ENCODE results near the gene TPD52L1. TPM values are rescaled to one million over a fixed set of nuclear protein-coding genes. Genes with fewer than 3 reads are reported as not detected.

TPD52L1 gene
- total and polyA plus RNA-seq, 2 donors (not counting 3 experiments of a cell fraction or from before 2014, with no cell fraction given), result 0.29 to 0.37 TPM

GRCh38 chr6:125294036-125294435 is 140.5 kb downstream of the TPD52L1 start:
- Histone ChIP-seq H3K4me2 (ENCODE audit: insufficient read depth, low read length) (no peak overlapping the region), H2AFZ (ENCODE audit: low read depth, low read length) (no peak overlapping the region), H3K9me1 (replicated peaks; ENCODE audit: control insufficient read depth, extremely low read depth, insufficient read depth, low read length) (no peaks in the 10 kb centered on the region), H3K27me3 (ENCODE audit: control insufficient read depth in 2 of 2, insufficient read depth in 2 of 2, low read length in 2 of 2) (no peaks in the 10 kb centered on the region), H3K4me1 (ENCODE audit: control insufficient read depth, extremely low read depth, insufficient read depth, low read length) (peaks cover 3% of the 10 kb centered on the region), H3K9ac (replicated peaks; ENCODE audit: extremely low read depth, insufficient read depth, low read length) (no peak overlapping the region), H3K27ac (ENCODE audit: insufficient read depth, low read depth, low read length) (no peak overlapping the region), H3K4me3 (replicated peaks in 1 of 3; ENCODE audit: insufficient read depth in 1 of 3, low read depth in 1 of 3, low read length in 3 of 3) (no peak overlapping the region), H3K79me2 (ENCODE audit: control insufficient read depth, insufficient read depth, low read length) (no peaks in the 10 kb centered on the region), H4K20me1 (replicated peaks; ENCODE audit: control insufficient read depth, extremely low read depth, insufficient read depth, low read length) (no peaks in the 10 kb centered on the region), H3K36me3 (ENCODE audit: control insufficient read depth in 2 of 2, extremely low read depth in 1 of 2, insufficient read depth in 2 of 2, low read length in 2 of 2) (no peaks in the 10 kb centered on the region), H3K9me3 (replicated peaks; ENCODE audit: control insufficient read depth, insufficient read depth, low read length) (no peaks in the 10 kb centered on the region)
- ChIA-PET POLR2A (no interaction called here), CTCF (interaction anchor here (1.3 to 2.5 kb wide), 2 partner anchors 141 to 459 kb away, joined by 3 to 6 read pairs; partner anchors contain the start of gene TPD52L1)
- intact Hi-C loops (cut with micrococcal nuclease) (no loop called here), dilution Hi-C loops (cut with MboI; ENCODE audit: extremely low pct_ligation_motif_present, low sequenced_read_pairs) (no loop called here)
- DNase-seq (ENCODE audit: low read depth, low spot score) (no peak), FAIRE-seq (no peak)
- TF ChIP-seq FOS (IDR thresholded peaks at IDR 0.05; ENCODE audit: borderline replicate concordance, insufficient read depth, low read length) (no peak), POLR2AphosphoS5 (IDR thresholded peaks at IDR 0.05; ENCODE audit: insufficient read depth, low read depth, low read length) (no peak), EZH2 (IDR thresholded peaks at IDR 0.05; ENCODE audit: borderline replicate concordance, low read depth, low read length, severe bottlenecking) (no peak), MYC (IDR thresholded peaks at IDR 0.05; ENCODE audit: low read depth, low read length) (no peak), POLR2A (IDR thresholded peaks at IDR 0.05; ENCODE audit: low read depth, low read length) (no peak)
- BruUV-seq (replicated peaks), result no TSS peak

- H3K36me3 ChIP-seq (ENCODE audit: control insufficient read depth in 2 of 2, extremely low read depth in 1 of 2, insufficient read depth in 2 of 2, low read length in 2 of 2), result no peaks in the 10 kb centered on the region
- no peaks in the 10 kb centered on the region for H3K79me2 ChIP-seq (ENCODE audit: control insufficient read depth, insufficient read depth, low read length)
- H4K20me1 ChIP-seq (replicated peaks; ENCODE audit: control insufficient read depth, extremely low read depth, insufficient read depth, low read length), result no peaks in the 10 kb centered on the region
- H3K9ac ChIP-seq (replicated peaks; ENCODE audit: extremely low read depth, insufficient read depth, low read length), result no peak overlapping the region
- no peaks in the 10 kb centered on the region for H3K27me3 ChIP-seq (ENCODE audit: control insufficient read depth in 2 of 2, insufficient read depth in 2 of 2, low read length in 2 of 2)
- ChIA-PET POLR2A (no interaction called here), CTCF (interaction anchor here (0.8 to 2.5 kb wide), 2 partner anchors 103 to 141 kb away, joined by 3 to 6 read pairs (median 3); partner anchors contain the start of gene TPD52L1)
- H3K9me1 ChIP-seq (replicated peaks; ENCODE audit: control insufficient read depth, extremely low read depth, insufficient read depth, low read length), result no peaks in the 10 kb centered on the region
- no peaks in the 10 kb centered on the region for H3K9me3 ChIP-seq (replicated peaks; ENCODE audit: control insufficient read depth, insufficient read depth, low read length)
- H3K27ac ChIP-seq (ENCODE audit: insufficient read depth, low read depth, low read length), result no peak overlapping the region
- no TSS peak for BruUV-seq (replicated peaks)
- H3K4me3 ChIP-seq (replicated peaks in 1 of 3; ENCODE audit: insufficient read depth in 1 of 3, low read depth in 1 of 3, low read length in 3 of 3), result no peak overlapping the region
- no peak overlapping the region for H3K4me2 ChIP-seq (ENCODE audit: insufficient read depth, low read length)
- DNase-seq (ENCODE audit: low read depth, low spot score) (peak; percentile 30), FAIRE-seq (no peak)
- dilution Hi-C loops (cut with MboI; ENCODE audit: extremely low pct_ligation_motif_present, low sequenced_read_pairs), result no loop called here
- intact Hi-C loops (cut with micrococcal nuclease), result loop anchor here (5.0 kb wide), 1 partner anchor 83 kb away; no protein-coding TSS in a partner anchor
- H3K4me1 ChIP-seq (ENCODE audit: control insufficient read depth, extremely low read depth, insufficient read depth, low read length), result peaks cover 3% of the 10 kb centered on the region
- no peak overlapping the region for H2AFZ ChIP-seq (ENCODE audit: low read depth, low read length)
- TF ChIP-seq GATA2 (IDR thresholded peaks at IDR 0.05; ENCODE audit: insufficient read depth, insufficient read length, low read depth, low read length) (no peak), MYC (IDR thresholded peaks at IDR 0.05; ENCODE audit: low read depth, low read length) (no peak), CTCF (IDR thresholded peaks at IDR 0.05; ENCODE audit: extremely low read depth in 1 of 2, insufficient read depth in 1 of 2, low read depth in 1 of 2, low read length in 2 of 2) (no peak), MAX (IDR thresholded peaks at IDR 0.05; ENCODE audit: insufficient read depth, insufficient read length) (no peak), POLR2AphosphoS5 (IDR thresholded peaks at IDR 0.05; ENCODE audit: insufficient read depth, low read depth, low read length) (no peak)
Observed at GRCh38 chr6:125294925-125295324, 141.4 kb downstream of the TPD52L1 start.

Measured in endothelial cell of umbilical vein (primary cell).